Motor neuron (in vitro differentiated cells): ENCODE data around the gene CEBPG. TPM values are rescaled to one million over a fixed set of nuclear protein-coding genes. Genes with fewer than 3 reads are reported as not detected.

Experiments used
- ATAC-seq, 8 experiments: fragments of 200-7000 bp; cut with Tn5 transposase; replicated peaks in 6 of 8; 2 replicates each; pipeline ENCODE4 v1.8.0; 2021; ENCODE audit warnings: mild to moderate bottlenecking in 8 of 8, moderate library complexity in 8 of 8
- H3K27ac ChIP-seq, 2 donors: fragments of 250-450 bp; sonication (Bioruptor Pico); 2 replicates each; pipeline ENCODE4 v1.9.0; 2021; ENCODE audit warnings: antibody characterized with exemption in 2 of 2, mild to moderate bottlenecking in 2 of 2, moderate library complexity in 1 of 2
- H3K4me1 ChIP-seq, 2 donors: fragments of 250-450 bp; sonication (Bioruptor Pico); replicated peaks in 1 of 2; 2 replicates each; pipeline ENCODE4 v1.6.1; 2021; ENCODE audit warnings: antibody characterized with exemption in 2 of 2, mild to moderate bottlenecking in 2 of 2, moderate library complexity in 1 of 2
- H3K4me3 ChIP-seq, 5 donors: fragments of 250-450 bp; sonication (Bioruptor Pico); 2 replicates each; pipeline ENCODE4 v1.9.0; 2021; ENCODE audit warnings: antibody characterized with exemption in 5 of 5, mild to moderate bottlenecking in 5 of 5, moderate library complexity in 4 of 5
- WGBS, 10 experiments: fragments of 450-650 bp; shearing (Covaris generic); methylation state at CpG; one replicate each; pipeline ENCODE4 v1.0.0; 2022; 5-methylcytosine and 5-hydroxymethylcytosine counted together
- in situ Hi-C, 9 experiments: fragments of 400-800 bp; cut with MboI; loops; one replicate each; pipeline ENCODE4 v1.15.0; 2021; ENCODE audit warnings: low sequenced_read_pairs in 9 of 9, low pct_unique_long_range_greater_than_20kb in 2 of 9; ENCODE audit not compliant: unreplicated experiment in 9 of 9
- total RNA-seq, 8 experiments: library from RNA; unstranded; fragments of 300-600 nt; gene quantifications; 2 replicates each; pipeline versions ENCODE4 v1.2.3 to v1.2.4, GENCODE V29; 2022

CEBPG gene
- total RNA-seq, 8 experiments from 2014 or later = 14.5 to 104 (median 49.9) TPM

- whole genome bisulfite sequencing, 10 experiments = 70 to 87% (median 75%) methylated on average over 3 to 6 of the region's 6 CpGs; no CpG with 5 or more reads in 6 of the 10 experiments
- Histone ChIP-seq H3K4me1 (no peaks in the 10 kb centered on the region), H3K27ac (no peak overlapping the region), H3K4me3 (no peak overlapping the region)
- in situ Hi-C loops = no loop called here
- no peak for ATAC-seq
Observed at GRCh38 chr19:33362508-33363228, 10.8 kb upstream of the CEBPG start.

GRCh38 chr19:33363476-33363875, 10.0 kb upstream of the CEBPG start:
- 71 to 100% (median 90%) methylated on average over 1 to 5 of the region's 5 CpGs; no CpG with 5 or more reads in 3 of the 10 experiments for WGBS, 10 experiments
- H3K4me1 ChIP-seq = no peaks in the 10 kb centered on the region
- in situ Hi-C loops = no loop called here
- no peak for ATAC-seq
- H3K4me3 ChIP-seq = no peak overlapping the region
- H3K27ac ChIP-seq = no peak overlapping the region

GRCh38 chr19:33365691-33366090, 7.8 kb upstream of the CEBPG start:
- 67 to 100% (median 70%) methylated on average over 1 to 6 of the region's 7 CpGs; no CpG with 5 or more reads in 3 of the 10 experiments for WGBS, 10 experiments

GRCh38 chr19:33366127-33366526, 7.4 kb upstream of the CEBPG start:
- no peak for ATAC-seq
- in situ Hi-C loops = no loop called here
- 32 to 87% (median 65%) methylated on average over 2 to 6 of the region's 6 CpGs; no CpG with 5 or more reads in 1 of the 10 experiments for WGBS, 10 experiments
- H3K27ac ChIP-seq = no peak overlapping the region
- no peaks in the 10 kb centered on the region for H3K4me1 ChIP-seq
- H3K4me3 ChIP-seq = no peak overlapping the region

More at GRCh38 chr19:33365691-33366090, 7.8 kb upstream of the CEBPG start:
- no peaks in the 10 kb centered on the region for H3K4me1 ChIP-seq
- in situ Hi-C loops = no loop called here
- H3K4me3 ChIP-seq = no peak overlapping the region
- no peak overlapping the region for H3K27ac ChIP-seq
- ATAC-seq = no peak

GRCh38 chr19:33366897-33367296, 6.6 kb upstream of the CEBPG start:
- in situ Hi-C loops = no loop called here
- no peaks in the 10 kb centered on the region for H3K4me1 ChIP-seq
- no peak overlapping the region for H3K27ac ChIP-seq
- WGBS, 10 experiments = 43 to 100% (median 83%) methylated on average over 1 to 4 of the region's 5 CpGs; no CpG with 5 or more reads in 2 of the 10 experiments
- no peak for ATAC-seq
- H3K4me3 ChIP-seq = no peak overlapping the region

- no peaks in the 10 kb centered on the region for H3K4me1 ChIP-seq
- in situ Hi-C loops = no loop called here
- no peak overlapping the region for H3K27ac ChIP-seq
- 6 to 100% (median 73%) methylated on average over 1 to 5 of the region's 5 CpGs; no CpG with 5 or more reads in 2 of the 10 experiments for WGBS, 10 experiments
- peak in 2 of 8 experiments; percentile 37 to 78 for ATAC-seq
- no peak overlapping the region for H3K4me3 ChIP-seq
Observed at GRCh38 chr19:33368074-33368864, 5.2 kb upstream of the CEBPG start.

- Histone ChIP-seq H3K4me3 (no peak overlapping the region), H3K4me1 (peaks cover 7 to 8% of the 10 kb centered on the region in 2 donors), H3K27ac (no peak overlapping the region)
- in situ Hi-C loops = no loop called here
- ATAC-seq = no peak
- WGBS, 10 experiments = 56 to 100% (median 79%) methylated on average over 2 to 4 of the region's 4 CpGs
Observed at GRCh38 chr19:33370783-33371182, 2.7 kb upstream of the CEBPG start.

- H3K4me1 ChIP-seq = peaks cover 29 to 35% of the 10 kb centered on the region in 2 donors
- in situ Hi-C loops = no loop called here
- H3K4me3 ChIP-seq = peak overlapping the region; percentile 82 to 99 (median 96)
- 0 to 3% (median 0%) methylated on average over 2 to 16 of the region's 22 CpGs; no CpG with 5 or more reads in 1 of the 10 experiments for WGBS, 10 experiments
- H3K27ac ChIP-seq = peak overlapping the region; percentile 100
- peak in 4 of 8 experiments; percentile 2 to 30 (median 8) for ATAC-seq
Observed at GRCh38 chr19:33374236-33374714, 766 bp downstream of the CEBPG start.

- peaks cover 29 to 35% of the 10 kb centered on the region in 2 donors for H3K4me1 ChIP-seq
- 50 to 79% (median 64%) methylated on average over 3 to 7 of the region's 9 CpGs; no CpG with 5 or more reads in 2 of the 10 experiments for WGBS, 10 experiments
- in situ Hi-C loops = no loop called here
- ATAC-seq = no peak
- H3K4me3 ChIP-seq = peak overlapping the region; percentile 82 to 99 (median 96)
- peak overlapping the region; percentile 100 for H3K27ac ChIP-seq
Observed at GRCh38 chr19:33375156-33375836, 1.8 kb downstream of the CEBPG start.

GRCh38 chr19:33375837-33376159, 2.3 kb downstream of the CEBPG start:
- Histone ChIP-seq H3K4me3 (peak overlapping the region; percentile 82 to 99 (median 96)), H3K4me1 (peaks cover 29 to 35% of the 10 kb centered on the region in 2 donors), H3K27ac (no peak overlapping the region)
- in situ Hi-C loops = no loop called here
- WGBS, 10 experiments = 83 to 100% (median 94%) methylated on average over 1 of the region's 1 CpG; no CpG with 5 or more reads in 4 of the 10 experiments
- no peak for ATAC-seq

- 0 to 92% (median 40%) methylated on average over 1 to 2 of the region's 2 CpGs; no CpG with 5 or more reads in 5 of the 10 experiments for WGBS, 10 experiments
- ATAC-seq = no peak
- H3K27ac ChIP-seq = no peak overlapping the region
- in situ Hi-C loops = no loop called here
- H3K4me3 ChIP-seq = peak overlapping the region in 3 of 5 donors; percentile 82 to 99 (median 96)
- H3K4me1 ChIP-seq = peaks cover 29 to 35% of the 10 kb centered on the region in 2 donors
Observed at GRCh38 chr19:33376423-33376822, 2.9 kb downstream of the CEBPG start.

- Histone ChIP-seq H3K4me1 (peaks cover 31 to 35% of the 10 kb centered on the region in 2 donors), H3K27ac (no peak overlapping the region), H3K4me3 (no peak overlapping the region)
- 73 to 100% (median 89%) methylated on average over 1 to 6 of the region's 7 CpGs; no CpG with 5 or more reads in 1 of the 10 experiments for WGBS, 10 experiments
- in situ Hi-C loops = no loop called here
- no peak for ATAC-seq
Observed at GRCh38 chr19:33376941-33377557, 3.5 kb downstream of the CEBPG start.
